HG02642 (cell line): Measurements from ENCODE around the gene ADGRL1.
"Not testable (repeated sequence)": the region's sequence is repeated elsewhere in the genome, so short reads cannot be mapped to it uniquely, and the experiment has no call there.

ENCODE experiments used
- ATAC-seq: cut with Tn5 transposase; IDR thresholded peaks from one replicate; pipeline ENCODE4 v1.9.1; 2021; ENCODE audit warnings: mild to moderate bottlenecking; ENCODE audit not compliant: unreplicated experiment, poor library complexity

Gene ADGRL1

GRCh38 chr19:14146169-14146568, 59.8 kb downstream of the ADGRL1 start:
- ATAC-seq: not testable (repeated sequence)

GRCh38 chr19:14145381-14145780, 60.6 kb downstream of the ADGRL1 start:
- no peak for ATAC-seq

GRCh38 chr19:14142262-14143190, 63.4 kb downstream of the ADGRL1 start:
- no peak for ATAC-seq

- ATAC-seq: no peak
Measured at GRCh38 chr19:14141041-14141440, 64.9 kb downstream of the ADGRL1 start.

- ATAC-seq: no peak
Measured at GRCh38 chr19:14139944-14140343, 66.0 kb downstream of the ADGRL1 start.

- ATAC-seq: no peak
Measured at GRCh38 chr19:14138576-14139265, 67.2 kb downstream of the ADGRL1 start.

GRCh38 chr19:14136509-14137281, 69.3 kb downstream of the ADGRL1 start, which contains the start of gene ASF1B:
TSS of gene ASF1B (minus strand) at chr19:14136589. CDS start at chr19:14136456, 133 bp downstream.
- ATAC-seq: peak; percentile 85

GRCh38 chr19:14135985-14136508, 69.9 kb downstream of the ADGRL1 start:
- ATAC-seq: no peak

- no peak for ATAC-seq
Measured at GRCh38 chr19:14135355-14135754, 70.6 kb downstream of the ADGRL1 start.

- no peak for ATAC-seq
Measured at GRCh38 chr19:14127929-14128509, 78.0 kb downstream of the ADGRL1 start.

- ATAC-seq: no peak
Measured at GRCh38 chr19:14127176-14127575, 78.8 kb downstream of the ADGRL1 start.

GRCh38 chr19:14122924-14123323, 83.0 kb downstream of the ADGRL1 start:
- no peak for ATAC-seq

GRCh38 chr19:14120497-14120780, 85.5 kb downstream of the ADGRL1 start:
- no peak for ATAC-seq

- no peak for ATAC-seq
Measured at GRCh38 chr19:14119644-14120496, 86.1 kb downstream of the ADGRL1 start.

GRCh38 chr19:14119146-14119545, 86.8 kb downstream of the ADGRL1 start:
- no peak for ATAC-seq

- ATAC-seq: no peak
Measured at GRCh38 chr19:14118165-14119051, 87.6 kb downstream of the ADGRL1 start.

- ATAC-seq: peak; percentile 90
Measured at GRCh38 chr19:14117668-14118164, 88.3 kb downstream of the ADGRL1 start, which contains the start of gene PRKACA. TSS of gene PRKACA (minus strand) at chr19:14117762. CDS start at chr19:14117547, 215 bp downstream.
